Panc1 (cell line): ENCODE data around the gene FRRS1L.
"Not testable (repeated sequence)": the region's sequence is repeated elsewhere in the genome, so short reads cannot be mapped to it uniquely, and the experiment has no call there.

Experiments used
- CTCF ChIP-seq: fragments of 450-650 bp; IDR thresholded peaks from 2 replicates; pipeline ENCODE4 v1.5.1; 2017; ENCODE audit warnings: mild to moderate bottlenecking
- POLR2AphosphoS5 ChIP-seq: IDR thresholded peaks from 2 replicates; pipeline ENCODE4 v1.6.1; 2012; ENCODE audit warnings: mild to moderate bottlenecking, low read depth, low read length, moderate library complexity

- TF ChIP-seq CTCF, POLR2AphosphoS5: not testable (repeated sequence)
Measured at GRCh38 chr9:109126671-109127070, 40.4 kb downstream of the FRRS1L start.
